Upper lobe of left lung (tissue), 4 donors: Measurements from ENCODE around the gene MTCH1.

Experiments
- EP300 ChIP-seq, 4 donors: sonication (generic); formaldehyde crosslinking; IDR thresholded peaks; one replicate each; pipeline ENCODE4 v1.5.1; 2017; ENCODE audit warnings: antibody characterized with exemption in 4 of 4, control low read depth in 2 of 4
- TF ChIP-seq, protein P1 (sequence below), 6 experiments: fragments of 450-650 bp in 4 of 6; fragments of 200-600 bp in 2 of 6; sonication (generic) in 2 of 6; IDR thresholded peaks; one replicate each; pipeline ENCODE4 v1.5.1; 2016 to 2019; ENCODE audit warnings: antibody characterized with exemption in 6 of 6

DNA sequence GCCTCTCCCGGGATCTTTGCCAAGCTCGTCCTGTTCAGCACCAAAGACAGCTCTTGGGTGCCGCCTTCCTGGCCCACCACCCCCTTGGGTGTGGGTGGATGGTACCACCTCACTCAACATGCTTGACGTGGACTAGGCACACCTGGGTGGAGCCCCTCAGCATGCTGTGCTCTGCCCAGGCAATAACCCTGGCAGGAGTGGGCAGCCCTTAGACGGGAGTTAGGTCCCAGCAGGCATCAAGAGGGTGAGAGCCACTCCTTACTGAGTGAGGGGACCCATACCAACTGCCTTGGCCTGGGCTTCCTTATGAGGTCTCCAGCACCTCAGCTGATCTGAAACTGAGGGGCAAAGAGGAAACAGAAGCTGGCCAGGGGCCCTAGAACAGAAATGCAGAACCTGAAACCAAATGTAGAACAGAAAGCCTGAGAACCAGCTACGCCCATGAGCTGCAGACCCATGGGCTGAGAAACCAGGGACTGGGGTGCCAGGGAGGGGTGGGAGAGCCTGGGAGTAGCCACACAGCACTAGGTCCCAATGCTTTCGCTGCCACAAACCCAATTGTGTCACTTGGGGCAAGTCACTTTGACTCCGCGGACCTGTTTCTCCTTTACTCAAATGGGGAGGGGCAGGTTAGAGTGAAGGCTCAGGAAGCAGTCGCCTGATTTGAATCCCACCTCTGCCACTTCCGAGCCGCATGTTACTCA lies 21.5 kb upstream of the MTCH1 start:
- TF ChIP-seq, protein P1, sequence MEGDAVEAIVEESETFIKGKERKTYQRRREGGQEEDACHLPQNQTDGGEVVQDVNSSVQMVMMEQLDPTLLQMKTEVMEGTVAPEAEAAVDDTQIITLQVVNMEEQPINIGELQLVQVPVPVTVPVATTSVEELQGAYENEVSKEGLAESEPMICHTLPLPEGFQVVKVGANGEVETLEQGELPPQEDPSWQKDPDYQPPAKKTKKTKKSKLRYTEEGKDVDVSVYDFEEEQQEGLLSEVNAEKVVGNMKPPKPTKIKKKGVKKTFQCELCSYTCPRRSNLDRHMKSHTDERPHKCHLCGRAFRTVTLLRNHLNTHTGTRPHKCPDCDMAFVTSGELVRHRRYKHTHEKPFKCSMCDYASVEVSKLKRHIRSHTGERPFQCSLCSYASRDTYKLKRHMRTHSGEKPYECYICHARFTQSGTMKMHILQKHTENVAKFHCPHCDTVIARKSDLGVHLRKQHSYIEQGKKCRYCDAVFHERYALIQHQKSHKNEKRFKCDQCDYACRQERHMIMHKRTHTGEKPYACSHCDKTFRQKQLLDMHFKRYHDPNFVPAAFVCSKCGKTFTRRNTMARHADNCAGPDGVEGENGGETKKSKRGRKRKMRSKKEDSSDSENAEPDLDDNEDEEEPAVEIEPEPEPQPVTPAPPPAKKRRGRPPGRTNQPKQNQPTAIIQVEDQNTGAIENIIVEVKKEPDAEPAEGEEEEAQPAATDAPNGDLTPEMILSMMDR (IDR thresholded peaks at IDR 0.05), result no peak
- TF ChIP-seq EP300 (IDR thresholded peaks at IDR 0.05), result no peak
